ENCODE data around the gene LAMA2. TPM values are rescaled to one million over a fixed set of nuclear protein-coding genes. Genes with fewer than 3 reads are reported as not detected.

Gene LAMA2
- total and polyA plus RNA-seq, 8 donors, result 3.4 to 110 (median 31.6) TPM

GRCh38 chr6:129111346-129111745 is 228.4 kb downstream of the LAMA2 start:
- Histone ChIP-seq H3K4me1 (peaks cover 0 to 27% (median 18%) of the 10 kb centered on the region in 4 donors), H3K36me3 (no peaks in the 10 kb centered on the region), H3K27ac (peak overlapping the region in 1 of 5 donors; percentile 24), H3K27me3 (no peaks in the 10 kb centered on the region), H3K4me3 (no peak overlapping the region), H3K9me3 (no peaks in the 10 kb centered on the region)
- intact Hi-C loops (cut with DNase I; ENCODE audit: low total_unique reads), result no loop called here
- 67 to 85% (median 81%) methylated on average over 1 of the region's 1 CpG for WGBS, 5 donors
- no peak for TF ChIP-seq EP300 (IDR thresholded peaks at IDR 0.05)
- no peak for TF ChIP-seq POLR2AphosphoS5 (IDR thresholded peaks at IDR 0.05)
- no peak for TF ChIP-seq CTCF (IDR thresholded peaks at IDR 0.05)
- no peak for TF ChIP-seq POLR2A (IDR thresholded peaks at IDR 0.05)
- no peak for DNase-seq

DNA sequence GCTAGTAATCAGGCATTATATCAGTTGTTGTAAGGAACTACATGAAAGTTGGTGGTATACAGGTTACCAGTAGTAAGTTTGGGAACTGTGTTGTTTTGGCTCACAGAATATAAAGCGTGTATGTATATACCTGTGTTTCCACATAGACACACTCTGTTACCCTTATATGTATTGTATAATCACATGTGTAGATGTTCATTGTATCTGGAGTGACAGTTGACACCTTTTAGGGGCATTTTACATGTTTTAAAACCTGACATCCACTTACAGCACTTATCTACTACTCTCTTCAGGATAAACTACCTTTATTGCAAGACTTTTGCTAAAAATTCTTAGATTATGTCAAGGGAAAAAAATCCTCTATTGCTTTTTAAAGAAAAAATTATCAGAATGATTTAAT is 228.9 kb downstream of the LAMA2 start:
- Histone ChIP-seq H3K4me1 (peaks cover 0 to 27% (median 18%) of the 10 kb centered on the region in 4 donors), H3K27me3 (no peaks in the 10 kb centered on the region), H3K36me3 (no peaks in the 10 kb centered on the region), H3K9me3 (no peaks in the 10 kb centered on the region), H3K27ac (no peak overlapping the region), H3K4me3 (no peak overlapping the region)
- TF ChIP-seq POLR2AphosphoS5 (IDR thresholded peaks at IDR 0.05) (no peak), CTCF (IDR thresholded peaks at IDR 0.05) (no peak), POLR2A (IDR thresholded peaks at IDR 0.05) (no peak), EP300 (IDR thresholded peaks at IDR 0.05) (no peak)
- intact Hi-C loops (cut with DNase I; ENCODE audit: low total_unique reads), result no loop called here
- 85 to 97% (median 91%) methylated on average over 1 of the region's 1 CpG for WGBS, 5 donors
- DNase-seq, result no peak

- Histone ChIP-seq H3K36me3 (no peaks in the 10 kb centered on the region), H3K4me3 (no peak overlapping the region), H3K27me3 (no peaks in the 10 kb centered on the region), H3K27ac (no peak overlapping the region), H3K4me1 (peaks cover 0 to 27% (median 18%) of the 10 kb centered on the region in 4 donors), H3K9me3 (no peaks in the 10 kb centered on the region)
- intact Hi-C loops (cut with DNase I; ENCODE audit: low total_unique reads), result no loop called here
- no peak for DNase-seq
- no peak for TF ChIP-seq POLR2A (IDR thresholded peaks at IDR 0.05)
These were observed 229.7 kb downstream of the LAMA2 start for GRCh38 chr6:129112591-129112990.

DNA sequence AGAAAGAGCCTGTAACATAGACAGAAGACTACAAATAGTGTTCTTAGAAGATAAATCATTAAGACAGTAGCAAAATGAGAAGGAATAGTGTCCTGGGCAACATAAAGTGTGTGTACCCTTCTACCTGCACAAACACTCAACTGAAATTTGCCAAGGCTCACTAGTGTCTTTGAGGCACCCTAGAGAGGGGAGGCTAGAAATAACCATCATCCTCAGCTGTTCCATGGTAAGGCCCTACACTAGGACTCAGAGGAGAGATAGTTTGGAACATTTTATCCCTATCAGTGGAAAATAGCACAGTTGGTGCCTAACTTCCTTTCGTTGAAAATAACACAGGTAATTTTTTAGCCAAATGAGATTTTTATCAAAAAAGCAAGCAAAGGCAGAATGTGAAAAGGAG is 230.7 kb downstream of the LAMA2 start:
- H3K36me3 ChIP-seq, result no peaks in the 10 kb centered on the region
- no peak for DNase-seq
- H3K4me1 ChIP-seq, result peaks cover 0 to 27% (median 18%) of the 10 kb centered on the region in 4 donors
- intact Hi-C loops (cut with DNase I; ENCODE audit: low total_unique reads), result no loop called here
- H3K4me3 ChIP-seq, result no peak overlapping the region
- peak overlapping the region in 1 of 5 donors; percentile 24 for H3K27ac ChIP-seq
- no peaks in the 10 kb centered on the region for H3K9me3 ChIP-seq
- WGBS, 5 donors, result 24 to 53% (median 29%) methylated on average over 1 of the region's 1 CpG
- TF ChIP-seq POLR2AphosphoS5 (IDR thresholded peaks at IDR 0.05) (no peak), CTCF (IDR thresholded peaks at IDR 0.05) (no peak), POLR2A (IDR thresholded peaks at IDR 0.05) (no peak), EP300 (IDR thresholded peaks at IDR 0.05) (no peak)
- no peaks in the 10 kb centered on the region for H3K27me3 ChIP-seq

DNA sequence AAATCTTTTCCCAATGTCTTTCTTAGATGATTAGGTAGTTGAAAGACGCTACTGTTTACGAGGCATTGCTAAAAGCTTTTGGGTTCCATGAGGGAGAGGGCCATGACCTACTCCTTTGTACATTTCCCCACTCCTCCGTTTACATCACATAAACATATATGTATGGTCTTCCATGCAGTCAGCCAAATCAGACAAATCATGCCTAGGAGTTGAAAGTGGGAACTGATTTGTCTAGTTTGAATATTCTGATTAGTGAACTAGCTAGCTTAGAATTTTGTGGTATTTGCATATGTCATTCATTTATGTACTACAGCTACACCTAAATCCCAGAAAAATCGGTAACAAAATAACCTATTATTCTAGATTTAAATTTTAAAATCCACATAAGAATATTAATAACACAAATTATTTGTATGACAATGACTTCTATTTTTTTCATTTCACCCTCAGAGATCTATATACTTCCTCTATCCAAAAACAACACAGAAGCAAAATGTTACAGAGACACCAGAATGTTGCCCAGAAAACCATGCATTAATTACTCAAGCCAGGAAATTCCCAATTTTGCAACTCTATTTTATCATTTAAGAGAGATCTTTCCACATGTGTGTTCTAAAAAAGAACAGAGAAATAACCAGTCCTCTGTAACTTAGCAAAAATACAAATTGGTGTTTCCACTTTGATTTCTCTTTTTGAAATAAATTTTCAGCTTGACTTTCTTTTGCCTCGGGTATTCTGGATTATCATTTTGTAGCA is 231.9 kb downstream of the LAMA2 start:
- intact Hi-C loops (cut with DNase I; ENCODE audit: low total_unique reads), result no loop called here
- TF ChIP-seq EP300 (IDR thresholded peaks at IDR 0.05) (no peak), POLR2AphosphoS5 (IDR thresholded peaks at IDR 0.05) (no peak)
- no peak overlapping the region for H3K4me3 ChIP-seq
- 79 to 91% (median 86%) methylated on average over 5 of the region's 5 CpGs for WGBS, 5 donors
- H3K36me3 ChIP-seq, result no peaks in the 10 kb centered on the region
- no peak for DNase-seq
- H3K27ac ChIP-seq, result peak overlapping the region in 1 of 5 donors; percentile 44
- peaks cover 0 to 27% (median 18%) of the 10 kb centered on the region in 4 donors for H3K4me1 ChIP-seq
- H3K27me3 ChIP-seq, result no peaks in the 10 kb centered on the region
- H3K9me3 ChIP-seq, result no peaks in the 10 kb centered on the region

Data from stomach (tissue), 9 donors.